GM18498 (cell line): Measurements from ENCODE around the gene OR51B6.
"Not testable (repeated sequence)": the region's sequence is repeated elsewhere in the genome, so short reads cannot be mapped to it uniquely, and the experiment has no call there.

Source experiments
- ATAC-seq: cut with Tn5 transposase; IDR thresholded peaks from one replicate; pipeline ENCODE4 v1.9.1; 2021; ENCODE audit warnings: mild to moderate bottlenecking, moderate library complexity; ENCODE audit not compliant: unreplicated experiment

The OR51B6 gene, protein sequence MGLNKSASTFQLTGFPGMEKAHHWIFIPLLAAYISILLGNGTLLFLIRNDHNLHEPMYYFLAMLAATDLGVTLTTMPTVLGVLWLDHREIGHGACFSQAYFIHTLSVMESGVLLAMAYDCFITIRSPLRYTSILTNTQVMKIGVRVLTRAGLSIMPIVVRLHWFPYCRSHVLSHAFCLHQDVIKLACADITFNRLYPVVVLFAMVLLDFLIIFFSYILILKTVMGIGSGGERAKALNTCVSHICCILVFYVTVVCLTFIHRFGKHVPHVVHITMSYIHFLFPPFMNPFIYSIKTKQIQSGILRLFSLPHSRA

DNA sequence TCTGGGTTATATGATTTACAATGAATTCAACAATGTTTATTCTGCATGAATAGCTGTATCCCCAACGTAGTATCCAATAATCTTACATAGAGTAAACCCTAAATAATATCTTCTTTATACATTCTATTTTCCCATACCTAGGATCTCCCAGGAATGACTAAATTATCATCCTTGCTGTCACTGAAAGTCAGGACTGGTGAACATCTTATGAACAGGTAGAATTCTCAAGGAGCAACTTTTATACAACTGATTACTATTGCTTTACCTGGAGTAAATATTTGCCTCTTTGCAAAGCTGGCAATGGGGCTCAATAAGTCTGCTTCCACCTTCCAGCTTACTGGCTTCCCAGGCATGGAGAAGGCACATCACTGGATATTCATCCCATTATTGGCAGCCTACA, at the start of gene OR51B6:
OR51B6 (plus strand) TSS at position 301 of the 400 bp plus-strand sequence; CDS start at position 301, 0 bp downstream.
- no peak for ATAC-seq

DNA sequence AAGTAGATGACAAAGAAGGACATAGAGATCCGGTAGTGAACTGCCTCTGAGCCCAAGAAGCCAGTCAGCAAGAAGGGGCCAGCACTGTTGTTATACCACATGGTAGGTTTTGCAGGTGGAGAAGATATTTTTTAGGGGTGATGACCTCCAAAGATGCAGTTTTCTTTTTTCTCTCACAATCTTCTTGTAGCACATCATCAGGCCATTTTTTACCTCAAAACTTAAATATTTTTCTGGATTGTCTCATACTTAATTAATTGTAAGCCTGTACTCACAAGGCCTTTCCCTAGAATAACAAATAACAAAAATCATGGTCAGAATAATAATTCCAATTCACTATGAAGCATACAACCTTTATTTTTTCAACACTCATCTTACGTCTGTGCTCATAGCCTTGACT, 49.5 kb upstream of the OR51B6 start, which contains the start of gene OR51B4:
OR51B4 (minus strand) TSS at position 101 of the 400 bp plus-strand sequence; CDS start at position 101, 0 bp downstream.
- no peak for ATAC-seq

DNA sequence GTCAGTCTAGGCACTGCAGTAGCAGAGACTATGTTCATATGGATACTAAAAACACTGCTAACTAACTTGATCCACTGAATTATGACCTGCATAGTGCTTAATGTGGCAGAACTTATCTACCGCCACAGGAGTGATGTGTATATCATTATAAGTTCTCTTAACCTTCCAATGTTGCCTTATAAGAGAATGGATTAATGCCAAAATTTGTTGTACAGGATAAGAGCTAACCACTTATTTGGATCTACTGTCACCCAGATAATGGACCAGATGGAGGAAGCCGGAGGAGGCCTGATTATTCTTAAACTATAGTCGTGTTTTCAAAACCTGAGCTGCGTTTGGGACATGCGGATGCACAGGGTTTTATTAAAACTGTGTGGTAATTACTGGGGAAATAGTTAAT, 47.7 kb upstream of the OR51B6 start:
- no peak for ATAC-seq

DNA sequence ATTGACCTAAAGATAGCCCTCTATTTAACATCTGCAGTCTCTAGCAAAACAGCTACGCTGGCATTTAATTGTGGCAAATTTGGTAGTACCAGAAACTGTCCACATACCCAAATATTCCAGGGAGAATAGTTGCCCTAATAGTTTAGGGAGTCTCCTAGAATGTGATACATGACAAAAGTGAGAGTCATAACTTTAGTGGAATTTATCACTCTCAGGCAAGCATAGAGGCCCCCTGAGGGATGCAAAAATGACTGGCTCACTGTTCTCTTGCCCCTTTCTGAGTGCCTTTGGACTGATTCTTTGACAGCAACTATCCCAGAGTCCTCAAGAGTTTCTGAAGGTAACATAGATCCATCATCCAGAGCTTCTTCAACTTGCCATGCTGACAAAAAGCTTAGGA, 47.3 kb upstream of the OR51B6 start:
- no peak for ATAC-seq

DNA sequence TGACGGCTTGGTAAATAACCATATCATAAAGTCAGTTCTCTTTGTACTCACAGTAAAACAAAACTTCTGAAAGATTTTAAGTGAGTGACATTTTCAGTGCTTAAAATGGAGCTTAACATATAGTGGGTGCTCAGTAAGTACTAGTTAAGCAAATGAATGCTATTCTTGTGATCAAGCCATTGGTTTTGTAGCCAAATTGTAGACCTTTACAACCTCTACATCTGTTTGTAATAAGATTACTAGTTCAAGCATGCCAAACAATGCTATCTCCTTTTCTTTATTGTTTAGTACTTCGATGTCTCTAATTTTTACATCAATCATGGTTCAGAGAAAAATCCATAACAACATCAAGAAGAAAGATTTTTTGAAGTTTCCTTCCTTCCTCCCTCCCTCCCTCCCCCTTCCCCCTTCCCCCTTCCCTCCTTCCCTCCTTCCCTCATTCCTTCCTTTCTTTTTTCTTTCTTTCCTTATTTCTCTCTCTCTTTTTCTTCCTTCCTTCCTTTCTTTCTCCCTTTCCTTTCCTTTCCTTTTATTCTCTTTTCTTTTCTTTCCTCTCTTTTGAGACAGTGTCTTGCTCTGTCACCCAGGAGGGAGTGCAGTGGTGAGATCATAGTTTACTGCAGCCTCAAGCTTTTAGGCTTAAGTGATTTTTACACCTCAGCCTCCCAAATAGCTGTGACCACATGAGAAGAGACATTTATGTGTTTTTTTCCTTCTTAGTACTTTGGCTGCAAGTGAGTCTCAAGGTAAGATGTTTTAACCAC, 43.9 kb upstream of the OR51B6 start:
- ATAC-seq: no peak

DNA sequence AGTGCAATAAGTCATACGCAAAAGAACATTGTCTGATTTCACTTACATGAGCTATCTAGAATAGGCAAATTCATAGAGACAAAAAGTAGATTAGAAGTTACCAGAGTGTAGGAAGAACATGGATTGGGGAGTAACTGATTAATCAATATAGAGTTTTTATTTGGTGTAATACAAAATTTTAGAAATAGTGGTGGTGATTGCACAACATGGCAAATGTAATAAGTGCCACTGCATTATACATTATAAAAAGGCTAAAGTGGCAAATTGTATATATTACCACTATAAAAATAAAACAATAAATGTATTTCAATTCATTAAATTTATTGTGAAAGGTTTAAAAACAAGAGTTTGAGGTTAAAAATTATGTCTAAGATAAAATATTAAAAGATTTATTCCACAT, 40.9 kb upstream of the OR51B6 start:
- no peak for ATAC-seq

DNA sequence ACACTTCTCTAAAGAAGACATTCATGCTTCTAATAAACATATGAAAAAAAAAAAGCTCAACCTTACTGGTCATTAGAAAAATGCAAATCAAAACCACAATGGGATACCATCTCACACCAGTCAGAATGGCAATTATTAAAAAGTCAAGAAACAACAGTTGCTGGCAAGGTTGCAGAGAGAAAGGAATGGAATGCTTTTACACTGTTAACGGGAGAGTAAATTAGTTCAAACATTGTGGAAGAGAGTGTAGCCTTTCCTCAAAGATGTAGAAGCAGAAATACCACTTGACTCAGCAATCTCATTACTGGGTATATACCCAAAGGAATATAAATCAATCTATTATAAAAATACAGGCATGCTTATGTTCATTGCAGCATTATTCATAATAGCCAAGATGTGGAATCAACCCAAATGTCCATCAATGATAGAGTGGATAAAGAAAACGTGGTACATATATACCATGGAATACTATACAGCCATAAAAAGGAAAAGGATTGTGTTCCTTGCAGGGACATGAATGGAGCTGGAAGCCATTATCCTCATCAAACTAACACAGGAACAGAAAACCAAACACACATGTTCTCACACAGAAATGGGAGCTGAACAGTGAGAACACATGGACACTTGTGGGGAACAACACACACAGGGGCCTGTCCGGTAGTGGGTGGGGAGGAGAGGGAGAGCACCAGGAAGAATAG, 37.8 kb upstream of the OR51B6 start:
- not testable (repeated sequence) for ATAC-seq

DNA sequence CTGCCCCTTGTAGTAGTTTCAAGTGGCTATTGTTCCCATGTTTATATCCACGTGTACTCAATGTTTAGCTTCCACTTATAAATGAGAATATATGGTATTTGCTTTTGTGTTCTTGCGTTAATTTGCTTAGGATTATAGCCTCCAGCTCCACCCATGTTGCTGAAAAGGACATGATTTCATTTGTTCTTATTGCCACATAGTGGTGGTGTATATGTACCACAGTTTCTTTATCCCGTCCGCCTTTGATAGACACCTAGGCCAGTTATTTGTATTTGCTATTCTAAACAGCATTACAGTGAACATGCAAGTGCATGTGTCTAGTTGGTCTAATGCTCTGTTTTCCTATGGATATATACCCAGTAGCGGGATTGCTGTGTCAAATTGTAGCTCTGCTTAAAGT, 34.0 kb upstream of the OR51B6 start:
- ATAC-seq: no peak

DNA sequence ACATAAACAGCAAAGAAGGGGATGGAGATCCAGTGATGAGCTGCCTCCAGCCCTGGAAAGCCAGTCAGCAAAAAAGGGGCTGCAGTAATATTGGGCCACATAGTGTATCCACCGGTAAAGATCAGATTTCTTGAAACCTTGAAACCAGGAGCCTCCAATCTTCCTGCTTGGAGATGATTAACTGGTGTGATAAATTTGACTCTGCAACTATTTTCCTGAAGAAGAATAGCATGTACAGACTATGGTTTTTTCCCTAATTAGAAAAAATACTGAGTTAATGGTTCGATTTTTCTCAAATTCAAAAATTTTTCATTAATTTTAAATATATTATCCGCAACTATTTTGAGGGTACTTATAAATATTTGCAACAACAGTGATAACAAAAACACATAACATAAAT, 27.1 kb upstream of the OR51B6 start, which contains the start of gene OR51B2:
OR51B2 (minus strand) TSS at position 101 of the 400 bp plus-strand sequence; CDS start at position 101, 0 bp downstream.
- no peak for ATAC-seq

DNA sequence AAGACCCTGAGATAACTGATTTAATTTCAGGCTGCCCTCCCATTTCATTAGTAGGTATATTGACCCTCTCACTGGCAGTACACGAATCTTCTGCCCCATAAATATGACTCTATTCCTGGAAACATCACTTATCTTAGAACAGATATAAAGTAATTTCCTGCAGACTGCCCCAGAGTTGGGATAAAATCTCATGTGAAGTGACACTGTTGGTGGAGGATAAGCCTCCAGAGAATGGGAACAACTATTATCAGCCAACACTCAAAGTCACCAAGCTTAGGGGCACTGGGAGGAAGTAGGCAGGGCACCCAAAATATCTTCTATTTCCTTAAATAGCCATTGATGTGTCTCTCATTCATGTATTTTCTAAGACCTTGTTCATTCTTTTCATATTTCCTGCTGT, 16.1 kb upstream of the OR51B6 start:
- no peak for ATAC-seq

DNA sequence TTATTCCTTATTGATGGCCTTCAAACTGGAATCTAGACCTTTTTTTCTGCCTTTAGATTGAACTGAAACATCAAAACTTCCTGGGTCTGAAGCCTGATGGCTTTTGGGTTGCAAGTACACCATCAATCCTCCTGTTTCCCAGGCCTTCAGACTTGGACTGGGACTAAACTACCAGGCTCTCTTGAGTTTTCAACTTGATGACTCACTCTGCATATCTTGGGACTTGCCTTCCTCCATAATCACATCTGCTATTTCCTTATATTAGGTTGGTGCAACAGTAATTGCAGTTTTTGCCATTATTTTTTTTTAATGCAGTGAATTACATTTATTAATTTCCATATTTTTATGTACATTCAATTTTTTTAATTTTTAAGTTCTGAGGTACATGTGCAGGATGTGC, 15.0 kb upstream of the OR51B6 start:
- ATAC-seq: no peak

DNA sequence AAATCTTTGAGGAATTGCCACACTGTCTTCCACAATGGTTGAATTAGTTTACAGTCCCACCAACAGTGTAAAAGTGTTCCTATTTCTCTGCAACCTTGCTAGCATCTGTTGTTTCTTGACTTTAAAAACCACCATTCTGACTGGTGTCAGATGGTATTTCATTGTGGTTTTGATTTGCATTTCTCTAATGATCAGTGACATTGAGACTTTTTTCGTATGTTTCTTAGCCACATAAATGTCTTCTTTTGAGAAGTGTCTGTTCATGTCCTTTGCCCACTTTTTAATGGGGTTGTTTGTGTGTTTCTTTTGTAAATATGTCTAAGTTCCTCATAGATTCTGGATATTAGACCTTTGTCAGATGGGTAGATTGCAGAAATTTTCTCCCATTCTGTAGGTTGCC, 14.1 kb upstream of the OR51B6 start:
- ATAC-seq: not testable (repeated sequence)

DNA sequence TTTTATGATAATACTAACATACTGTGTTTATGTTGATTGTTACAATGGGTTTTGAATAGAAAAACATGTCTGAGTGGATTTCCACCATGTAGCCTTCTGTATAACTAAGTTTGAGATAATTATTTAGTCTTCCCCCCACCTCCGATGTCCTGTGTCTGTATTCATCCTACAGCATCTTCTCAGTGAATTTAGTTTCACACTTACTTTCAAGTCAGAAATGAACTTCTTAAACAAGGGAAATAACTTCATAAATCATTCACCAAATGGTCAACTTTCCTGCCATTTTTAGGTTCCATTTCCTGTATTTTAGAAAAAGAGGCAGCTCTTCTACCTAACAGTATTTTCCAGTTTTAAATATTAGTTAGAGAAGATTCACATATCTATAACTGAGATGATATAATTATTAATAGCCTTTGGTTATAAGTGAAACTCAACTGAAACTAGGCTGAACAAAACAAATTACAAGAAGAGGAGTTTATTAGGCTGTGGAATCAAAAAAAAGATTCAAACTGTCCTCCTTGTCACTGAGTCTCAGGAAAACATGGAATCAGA, 11.5 kb upstream of the OR51B6 start:
- ATAC-seq: peak; percentile 71

DNA sequence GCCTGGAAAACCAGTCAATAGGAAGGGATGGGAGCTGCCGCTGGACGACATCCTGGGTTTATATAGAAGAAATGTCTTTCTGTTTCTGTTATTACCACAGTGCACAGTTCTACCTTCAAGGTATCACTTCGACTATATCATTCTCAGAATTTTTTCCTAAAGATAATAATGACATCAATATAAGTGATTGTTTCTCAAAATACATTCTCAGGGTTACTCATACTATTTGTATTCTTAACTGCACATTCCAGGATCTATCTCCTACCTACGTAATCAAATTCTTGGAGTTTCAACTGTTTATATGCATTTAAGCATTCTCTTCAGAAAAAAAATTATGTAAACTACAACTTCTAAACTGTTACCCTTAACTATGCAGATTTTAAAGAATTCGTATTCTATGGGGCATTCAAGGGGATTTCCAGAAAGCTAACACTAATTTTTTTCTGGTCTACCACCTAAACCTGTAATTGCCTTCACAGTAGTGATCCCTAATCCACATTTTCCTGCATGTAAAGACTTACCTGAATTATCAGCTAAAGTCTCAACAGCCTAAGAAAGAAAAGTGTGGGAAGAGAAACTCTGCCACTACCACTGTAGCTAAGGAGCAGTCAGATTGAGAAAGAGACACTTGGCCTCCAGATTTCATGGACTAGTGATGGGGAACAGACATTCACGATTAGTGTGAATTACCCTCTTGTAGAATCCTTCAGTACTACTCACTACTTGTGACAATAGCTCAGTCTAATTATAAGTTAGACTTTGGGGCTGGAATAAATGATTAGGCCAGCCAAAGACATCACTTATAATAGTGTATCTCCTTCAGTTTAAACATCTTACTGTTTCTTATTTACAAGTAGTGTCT, 7.6 kb upstream of the OR51B6 start, which contains the start of gene OR51B5:
OR51B5 (minus strand) TSS at position 51 of the 862 bp plus-strand sequence; CDS start at position 51, 0 bp downstream.
- ATAC-seq: no peak

DNA sequence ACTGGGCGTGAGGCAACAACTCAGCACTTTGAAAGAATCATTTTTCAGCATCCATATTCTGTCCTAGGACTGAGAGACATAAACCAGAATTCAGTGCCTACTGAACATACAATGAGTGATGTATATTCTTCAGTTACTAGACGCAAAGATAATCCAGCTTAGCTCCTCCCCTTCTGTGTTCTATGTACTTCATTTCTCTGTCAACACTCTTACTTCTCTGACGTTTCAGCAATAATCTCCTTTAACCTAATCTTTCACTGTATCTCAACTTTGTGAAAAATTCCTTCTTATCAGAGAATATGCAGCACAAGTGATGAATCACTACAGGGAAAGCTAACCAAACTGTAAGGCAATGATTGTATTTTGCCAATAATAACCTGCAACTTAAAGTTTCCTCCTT, 5.5 kb upstream of the OR51B6 start:
- no peak for ATAC-seq

DNA sequence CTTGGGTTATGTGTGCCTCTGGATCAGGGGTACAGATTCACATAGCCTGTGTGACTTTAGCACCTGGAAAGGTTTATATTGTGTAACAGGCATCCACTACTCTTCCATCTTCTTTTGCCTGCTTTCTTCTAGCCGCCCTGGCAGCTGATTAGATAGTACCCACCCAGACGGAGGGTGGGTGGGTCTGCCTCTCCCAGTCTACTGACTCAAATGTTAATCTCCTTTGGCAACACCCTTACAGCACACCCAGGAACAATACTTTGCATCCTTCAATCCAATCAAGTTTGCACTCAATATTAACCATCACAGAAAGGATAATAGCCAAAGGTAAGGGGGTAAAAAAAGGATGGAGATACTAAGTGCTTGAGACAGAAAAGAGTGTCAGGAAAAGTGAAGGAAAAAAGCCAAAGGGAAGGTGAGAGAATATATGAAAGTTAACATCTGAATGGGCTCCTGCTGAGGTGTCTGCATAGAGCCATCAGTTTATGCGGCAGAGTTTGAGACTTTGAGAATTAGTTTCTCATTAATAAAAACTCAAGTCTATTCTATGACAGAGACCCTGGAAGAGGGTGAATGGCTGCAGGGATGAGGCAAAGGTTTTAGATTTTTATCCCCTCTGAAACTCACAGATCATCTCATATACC, 2.6 kb upstream of the OR51B6 start:
- ATAC-seq: no peak

DNA sequence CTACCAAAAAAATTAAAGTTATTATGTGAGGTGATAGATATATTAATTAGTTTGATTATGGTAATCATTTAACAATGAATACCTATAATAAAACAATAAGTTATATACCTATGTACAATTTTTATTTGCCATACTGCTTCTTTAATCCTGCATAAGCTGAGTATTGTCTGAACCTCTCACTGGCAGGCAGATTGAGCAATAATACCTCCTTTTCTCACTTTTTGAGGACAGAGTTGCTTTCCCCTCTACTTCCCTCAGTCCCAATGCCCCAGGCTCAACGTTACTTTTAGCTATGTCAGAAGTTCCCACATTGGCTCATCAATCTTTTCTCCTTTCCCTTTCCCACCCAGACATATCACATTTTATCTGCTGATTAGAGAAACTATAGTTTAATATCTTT, 1.8 kb upstream of the OR51B6 start:
- ATAC-seq: no peak

DNA sequence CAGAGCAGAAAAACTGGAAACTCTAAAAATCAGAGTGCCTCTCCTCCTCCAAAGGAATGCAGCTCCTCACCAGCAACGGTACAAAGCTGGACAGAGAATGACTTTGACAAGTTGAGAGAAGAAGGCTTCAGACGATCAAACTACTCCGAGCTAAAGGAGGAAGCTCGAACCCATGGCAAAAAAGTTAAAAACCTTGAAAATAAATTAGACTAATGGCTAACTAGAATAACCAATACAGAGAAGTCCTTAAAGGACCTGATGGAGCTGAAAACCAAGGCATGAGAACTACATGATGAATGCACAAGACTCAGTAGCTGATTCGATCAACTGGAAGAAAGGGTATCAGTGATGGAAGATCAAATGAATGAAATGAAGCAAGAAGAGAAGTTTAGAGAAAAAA, 4.7 kb downstream of the OR51B6 start:
- ATAC-seq: not testable (repeated sequence)

DNA sequence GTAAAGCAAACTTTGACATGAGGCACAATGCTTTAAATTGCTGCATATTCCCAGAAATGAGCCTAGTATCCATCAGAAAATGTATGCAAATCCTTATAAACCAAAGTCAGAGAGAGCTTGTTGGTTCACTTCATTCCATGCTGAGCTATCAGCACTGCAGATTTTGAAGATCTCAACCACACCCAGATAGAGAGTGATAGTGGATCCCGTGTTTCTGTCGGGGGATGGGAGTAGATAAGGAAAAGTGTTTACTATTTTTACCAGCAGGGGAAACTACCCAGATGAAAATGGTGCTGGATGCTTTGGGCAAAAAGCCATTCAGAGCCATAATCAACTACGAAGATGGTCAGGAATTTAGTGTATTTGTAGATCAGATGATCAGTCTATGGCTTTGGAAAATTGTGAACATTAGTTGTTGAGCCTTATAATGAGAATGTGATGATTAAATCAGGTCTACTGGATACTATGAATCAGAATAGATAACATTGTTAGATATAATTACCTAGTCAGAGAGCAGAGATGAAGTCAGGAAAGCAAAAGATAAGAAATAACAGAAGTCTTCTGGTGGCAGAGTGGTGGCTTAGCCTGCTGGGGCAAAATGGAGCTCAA, 10.8 kb downstream of the OR51B6 start:
- no peak for ATAC-seq
